T-cell (primary cell): Measurements from ENCODE around the gene SSC4D. TPM values are rescaled to one million over a fixed set of nuclear protein-coding genes. Genes with fewer than 3 reads are reported as not detected.
"Not testable (repeated sequence)": the region's sequence is repeated elsewhere in the genome, so short reads cannot be mapped to it uniquely, and the experiment has no call there.

ENCODE experiments used
- ATAC-seq, 4 experiments: fragments of 200-7000 bp in 3 of 4; fragments of 150-1000 bp in 1 of 4; cut with Tn5 transposase; replicated peaks in 1 of 4; 1 replicate in 3 of 4; 2 replicates in 1 of 4; pipeline ENCODE4 v1.10.0; 2021; ENCODE audit warnings: moderate library complexity in 3 of 4, mild to moderate bottlenecking in 2 of 4, moderate number of reproducible peaks in 1 of 4
- CTCF ChIA-PET, 2 donors: fragments of 300-600 bp; sonication (Branson Sonifier 250); formaldehyde crosslinking; loops; one replicate each; lab custom pipeline; 2022; ENCODE audit warnings: antibody characterized with exemption in 2 of 2; lab: Charles Lee
- POLR2A ChIA-PET, 2 donors: fragments of 300-600 bp; sonication (Branson Sonifier 250); formaldehyde crosslinking; loops; one replicate each; lab custom pipeline; 2022; ENCODE audit warnings: antibody characterized with exemption in 2 of 2; lab: Charles Lee
- DNase-seq, 35 experiments: peaks; one replicate each; pipeline versions ENCODE4 v3.0.0 to v3.0.0-alpha.2; 2013 to 2023
- H3K27ac ChIP-seq: one replicate; pipeline ENCODE4 v1.5.1; 2013; ENCODE audit warnings: low read length
- H3K27me3 ChIP-seq, 2 experiments: replicated peaks in 1 of 2; 1 replicate in 1 of 2; 2 replicates in 1 of 2; pipeline versions ENCODE4 v1.6.1 to v1.7.0; 2013; ENCODE audit warnings: low read length in 1 of 2, mixed read lengths in 1 of 2; ENCODE audit not compliant: control insufficient read depth in 2 of 2, insufficient read depth in 2 of 2; ENCODE audit errors: extremely low read depth in 1 of 2
- H3K36me3 ChIP-seq, 2 donors: 1 replicate in 1 of 2; 2 replicates in 1 of 2; pipeline versions ENCODE4 v1.6.1 to v1.7.0; 2013; ENCODE audit warnings: low read length in 1 of 2; ENCODE audit not compliant: control insufficient read depth in 2 of 2, insufficient read depth in 1 of 2; ENCODE audit errors: extremely low read depth in 1 of 2
- H3K4me1 ChIP-seq, 2 experiments: 1 replicate in 1 of 2; 2 replicates in 1 of 2; pipeline versions ENCODE4 v1.6.1 to v1.7.0; 2013; ENCODE audit warnings: low read length in 2 of 2, mixed read lengths in 1 of 2; ENCODE audit not compliant: insufficient read depth in 2 of 2, control insufficient read depth in 1 of 2; ENCODE audit errors: extremely low read depth in 1 of 2
- H3K4me3 ChIP-seq, 2 donors: 1 replicate in 1 of 2; 2 replicates in 1 of 2; pipeline versions ENCODE4 v1.5.1 to v1.7.0; 2013; ENCODE audit warnings: mild to moderate bottlenecking in 2 of 2, low read length in 1 of 2, moderate library complexity in 1 of 2; ENCODE audit not compliant: control insufficient read depth in 1 of 2; ENCODE audit errors: extremely low read depth in 1 of 2
- H3K9me3 ChIP-seq: 2 replicates; pipeline ENCODE4 v1.7.0; 2013
- H3K27ac Mint-ChIP-seq, 2 donors: one replicate each; pipeline ENCODE4 v1.8.0; 2020 to 2021; ENCODE audit warnings: mild to moderate bottlenecking in 2 of 2, mixed read lengths in 2 of 2
- H3K27me3 Mint-ChIP-seq, 2 donors: one replicate each; pipeline ENCODE4 v1.8.0; 2021 to 2022; ENCODE audit warnings: mixed read lengths in 2 of 2
- H3K36me3 Mint-ChIP-seq: one replicate; pipeline ENCODE4 v1.8.0; 2021; ENCODE audit warnings: mixed read lengths
- H3K4me1 Mint-ChIP-seq, 3 donors: one replicate each; pipeline ENCODE4 v1.8.0; 2020 to 2022; ENCODE audit warnings: mixed read lengths in 3 of 3, mild to moderate bottlenecking in 1 of 3
- H3K4me3 Mint-ChIP-seq, 3 donors: one replicate each; pipeline ENCODE4 v1.8.0; 2020 to 2022; ENCODE audit warnings: mild to moderate bottlenecking in 3 of 3, mixed read lengths in 3 of 3, moderate library complexity in 3 of 3
- H3K9me3 Mint-ChIP-seq, 3 donors: one replicate each; pipeline ENCODE4 v1.8.0; 2020 to 2022; ENCODE audit warnings: mixed read lengths in 3 of 3
- WGBS: methylation state at CpG from one replicate; pipeline ENCODE4 v1.1.5; 2013; ENCODE audit warnings: missing lambda C conversion rate; ENCODE audit not compliant: insufficient coverage; 5-methylcytosine and 5-hydroxymethylcytosine counted together
- total RNA-seq, 35 experiments: library from RNA in 6 of 35; stranded (reverse) in 6 of 35; fragments of 120-200 nt in 1 of 35; gene quantifications; one replicate each; pipeline versions ENCODE4 v1.2.1 to v1.2.4 and lab custom pipeline; 2013 to 2026

SSC4D gene
- total RNA-seq, 5 donors from 2014 or later (not counting 1 experiment from before 2014, with no cell fraction given), result 0.20 to 0.76 (median 0.28) TPM; not detected in 2

DNA sequence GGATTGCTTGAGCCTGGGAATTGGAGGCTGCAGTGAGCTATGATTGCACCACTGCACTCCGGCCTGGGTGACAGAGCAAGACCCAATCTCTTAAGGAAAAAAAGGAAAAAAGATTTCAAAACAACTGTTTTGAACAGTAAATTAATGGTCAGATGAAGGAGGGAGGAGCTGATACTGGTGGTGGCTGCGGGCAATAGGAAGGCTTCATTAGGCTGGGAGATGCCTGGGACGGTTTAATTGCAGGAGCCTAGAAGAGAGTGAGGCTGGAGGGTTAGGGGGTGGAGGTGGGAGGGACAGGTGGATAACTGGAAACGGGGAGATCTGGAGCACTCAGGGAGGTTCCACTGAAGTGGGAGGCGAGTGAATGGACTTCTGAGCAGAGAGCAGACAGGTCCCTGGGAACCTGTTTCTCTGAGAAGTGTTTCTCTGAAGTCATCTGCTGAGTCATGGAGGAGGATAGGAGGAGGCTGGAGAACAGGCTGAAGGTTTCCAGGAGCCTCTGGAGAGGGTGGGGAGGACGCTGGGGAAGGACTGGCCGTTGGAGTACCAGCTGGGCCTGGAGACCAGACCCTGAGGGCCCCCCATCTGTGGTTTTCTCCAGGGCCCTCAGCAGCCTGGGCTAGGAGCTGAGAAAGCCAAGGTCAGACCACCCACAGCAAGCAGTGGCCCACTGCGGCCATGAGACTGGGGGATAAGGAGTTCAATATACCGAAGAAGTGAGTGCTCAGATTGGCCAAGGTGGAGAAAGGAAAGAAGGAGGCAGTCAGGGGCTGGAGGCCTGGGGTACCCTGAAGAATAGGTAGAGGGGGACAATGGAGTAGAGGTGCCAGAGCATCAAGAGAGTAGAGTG lies 36.3 kb downstream of the SSC4D start:
- H3K27ac ChIP-seq, result no peak overlapping the region
- Mint-ChIP-seq H3K27ac (no peak overlapping the region), H3K4me3 (no peak overlapping the region), H3K4me1 (no peaks in the 10 kb centered on the region), H3K36me3 (no peaks in the 10 kb centered on the region), H3K27me3 (peaks cover 3 to 12% of the 10 kb centered on the region in 2 donors), H3K9me3 (no peaks in the 10 kb centered on the region)
- H3K4me1 ChIP-seq, result no peaks in the 10 kb centered on the region
- ChIA-PET CTCF (interaction anchor here (0.6 to 0.7 kb wide), 3 partner anchors 10 to 1062 kb away, joined by 3 to 6 read pairs (median 5); no protein-coding TSS in a partner anchor), POLR2A (interaction anchor here in 1 of 2 donors (0.7 kb wide), 1 partner anchor 13 kb away, joined by 4 read pairs; no protein-coding TSS in a partner anchor)
- no peaks in the 10 kb centered on the region for H3K9me3 ChIP-seq
- no peak for ATAC-seq
- WGBS, result 57% methylated on average over 5 of the region's 9 CpGs
- H3K36me3 ChIP-seq, result no peaks in the 10 kb centered on the region
- no peak for DNase-seq
- H3K4me3 ChIP-seq, result no peak overlapping the region
- H3K27me3 ChIP-seq, result peaks cover 0 to 50% of the 10 kb centered on the region in 2 experiments

DNA sequence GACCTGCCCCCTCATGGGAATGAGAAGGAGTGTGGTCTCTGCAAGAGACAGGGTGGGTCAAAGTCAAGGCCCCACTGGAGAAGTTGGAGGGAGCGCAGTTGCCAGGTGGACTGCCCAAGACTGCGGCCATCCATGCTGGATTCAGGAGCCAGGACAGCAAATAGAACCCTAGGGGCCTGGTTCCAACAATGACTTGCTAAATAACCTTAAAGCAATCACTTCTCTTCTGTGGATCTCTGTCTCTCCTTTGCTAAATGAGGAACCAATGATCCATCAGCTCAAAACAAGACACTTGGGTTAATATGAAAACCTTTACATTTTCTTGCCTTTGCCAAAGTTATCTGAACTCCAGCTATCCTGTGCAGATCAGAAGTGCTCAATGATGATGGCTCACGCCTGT lies 38.1 kb downstream of the SSC4D start:
- Mint-ChIP-seq H3K4me3 (no peak overlapping the region), H3K27me3 (peaks cover 3 to 13% of the 10 kb centered on the region in 2 donors), H3K36me3 (no peaks in the 10 kb centered on the region), H3K27ac (no peak overlapping the region), H3K9me3 (no peaks in the 10 kb centered on the region), H3K4me1 (no peaks in the 10 kb centered on the region)
- 92% methylated on average over 2 of the region's 3 CpGs for WGBS
- no peak for DNase-seq
- peaks cover 0 to 54% of the 10 kb centered on the region in 2 experiments for H3K27me3 ChIP-seq
- CTCF ChIA-PET, result interaction anchor here in 1 of 2 donors (0.7 kb wide), 1 partner anchor 55 kb away, joined by 3 read pairs; no protein-coding TSS in a partner anchor
- POLR2A ChIA-PET, result no interaction called here
- ATAC-seq, result no peak
- H3K36me3 ChIP-seq, result no peaks in the 10 kb centered on the region
- H3K9me3 ChIP-seq, result no peaks in the 10 kb centered on the region
- no peaks in the 10 kb centered on the region for H3K4me1 ChIP-seq
- no peak overlapping the region for H3K4me3 ChIP-seq
- no peak overlapping the region for H3K27ac ChIP-seq

DNA sequence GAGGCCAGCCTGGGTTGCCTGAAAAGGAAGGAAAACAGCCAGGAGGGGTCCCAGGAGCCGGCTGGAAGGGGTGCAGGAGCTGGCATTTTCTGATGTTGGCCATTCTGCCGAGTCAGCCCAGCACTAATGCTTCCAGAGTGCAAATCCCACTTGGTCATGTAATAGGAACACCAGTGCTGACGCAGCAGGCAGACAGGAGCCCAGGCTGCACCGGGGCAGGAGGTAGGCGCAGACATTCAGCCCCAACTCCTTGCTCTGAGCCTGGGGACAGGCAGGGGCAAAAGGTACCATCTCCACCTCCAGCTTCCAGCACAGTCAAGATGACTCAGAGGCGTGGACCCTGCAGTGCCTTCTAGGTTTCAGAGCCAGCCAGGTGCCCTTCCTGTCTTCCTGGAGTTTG lies 40.5 kb downstream of the SSC4D start:
- H3K36me3 ChIP-seq, result no peaks in the 10 kb centered on the region
- Mint-ChIP-seq H3K36me3 (no peaks in the 10 kb centered on the region), H3K27me3 (peaks cover 3 to 13% of the 10 kb centered on the region in 2 donors), H3K4me3 (no peak overlapping the region), H3K27ac (no peak overlapping the region), H3K4me1 (peaks cover 8 to 10% (median 10%) of the 10 kb centered on the region in 3 donors), H3K9me3 (no peaks in the 10 kb centered on the region)
- peaks cover 0 to 51% of the 10 kb centered on the region in 2 experiments for H3K27me3 ChIP-seq
- WGBS, result 88% methylated on average over 2 of the region's 6 CpGs
- H3K9me3 ChIP-seq, result no peaks in the 10 kb centered on the region
- CTCF ChIA-PET, result no interaction called here
- H3K4me3 ChIP-seq, result no peak overlapping the region
- peaks cover 0 to 8% of the 10 kb centered on the region in 2 experiments for H3K4me1 ChIP-seq
- no peak for ATAC-seq
- no peak for DNase-seq
- no peak overlapping the region for H3K27ac ChIP-seq
- POLR2A ChIA-PET, result no interaction called here

DNA sequence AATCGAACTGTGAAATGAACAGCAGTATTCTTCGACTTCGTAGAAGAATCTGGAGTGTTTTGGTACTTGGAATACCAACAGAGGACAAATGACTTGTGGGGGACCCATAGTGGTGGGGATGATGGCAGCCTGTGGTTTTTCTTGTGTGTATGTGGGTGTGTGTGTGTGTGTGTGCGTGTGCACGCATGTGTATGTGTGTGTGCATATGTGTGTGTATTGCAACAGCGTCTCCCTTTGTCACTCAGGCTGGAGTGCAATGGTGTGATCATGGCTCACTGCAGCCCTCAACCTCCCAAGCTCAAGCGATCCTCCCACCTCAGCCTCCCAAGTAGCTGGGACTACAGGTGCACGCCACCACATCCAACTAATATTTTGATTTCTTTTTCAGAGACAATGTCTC lies 41.3 kb downstream of the SSC4D start:
- no peak for DNase-seq
- Mint-ChIP-seq H3K27ac (no peak overlapping the region), H3K36me3 (no peaks in the 10 kb centered on the region), H3K4me1 (peaks cover 10 to 13% (median 12%) of the 10 kb centered on the region in 3 donors), H3K9me3 (no peaks in the 10 kb centered on the region), H3K27me3 (peaks cover 3 to 13% of the 10 kb centered on the region in 2 donors), H3K4me3 (no peak overlapping the region)
- Histone ChIP-seq H3K9me3 (no peaks in the 10 kb centered on the region), H3K4me3 (no peak overlapping the region), H3K27ac (no peak overlapping the region), H3K36me3 (no peaks in the 10 kb centered on the region), H3K4me1 (peaks cover 0 to 10% of the 10 kb centered on the region in 2 experiments), H3K27me3 (peaks cover 0 to 46% of the 10 kb centered on the region in 2 experiments)
- POLR2A ChIA-PET, result interaction anchor here in 1 of 2 donors (0.6 kb wide), 1 partner anchor 159 kb away, joined by 4 read pairs; no protein-coding TSS in a partner anchor
- CTCF ChIA-PET, result no interaction called here
- no peak for ATAC-seq
- WGBS, result 95% methylated on average over 4 of the region's 8 CpGs

DNA sequence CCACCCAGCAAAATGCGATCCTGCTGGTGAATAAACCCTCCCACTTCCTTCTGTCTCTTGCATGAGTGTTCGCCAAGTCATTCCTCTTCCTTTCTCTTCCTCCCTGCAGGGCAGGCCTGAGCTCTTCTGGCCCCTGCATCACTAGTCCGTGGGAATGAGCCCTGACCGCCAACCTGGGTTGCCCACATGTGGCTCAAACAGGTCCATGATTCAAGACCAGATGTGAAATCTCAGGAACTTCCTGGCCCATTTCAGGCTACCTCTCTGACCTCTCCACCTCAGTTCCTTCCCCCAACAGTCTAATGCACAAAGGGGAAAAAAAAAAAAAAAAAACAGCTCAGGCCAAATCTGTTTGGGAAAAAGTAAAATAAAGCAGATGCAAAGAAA lies 45.3 kb downstream of the SSC4D start:
- Histone ChIP-seq H3K4me1 (peaks cover 5 to 15% of the 10 kb centered on the region in 2 experiments), H3K36me3 (no peaks in the 10 kb centered on the region), H3K27me3 (peaks cover 0 to 14% of the 10 kb centered on the region in 2 experiments), H3K27ac (no peak overlapping the region), H3K9me3 (no peaks in the 10 kb centered on the region), H3K4me3 (no peak overlapping the region)
- POLR2A ChIA-PET, result interaction anchor here in 1 of 2 donors (0.6 kb wide), 1 partner anchor 30 kb away, joined by 6 read pairs; no protein-coding TSS in a partner anchor
- peaks cover 13 to 19% (median 16%) of the 10 kb centered on the region in 3 donors for H3K4me1 Mint-ChIP-seq
- DNase-seq, result no peak
- ATAC-seq, result no peak
- peak overlapping the region in 1 of 2 donors; percentile 75 for H3K27ac Mint-ChIP-seq
- 36% methylated on average over 4 of the region's 4 CpGs for WGBS
- CTCF ChIA-PET, result interaction anchor here in 1 of 2 donors (0.6 to 1.3 kb wide), 3 partner anchors 29 to 69 kb away, joined by 3 to 12 read pairs (median 5); no protein-coding TSS in a partner anchor
- no peaks in the 10 kb centered on the region for H3K36me3 Mint-ChIP-seq
- H3K4me3 Mint-ChIP-seq, result peak overlapping the region in 1 of 3 donors; percentile 49
- H3K9me3 Mint-ChIP-seq, result no peaks in the 10 kb centered on the region
- H3K27me3 Mint-ChIP-seq, result peaks cover 0 to 2% of the 10 kb centered on the region in 2 donors

DNA sequence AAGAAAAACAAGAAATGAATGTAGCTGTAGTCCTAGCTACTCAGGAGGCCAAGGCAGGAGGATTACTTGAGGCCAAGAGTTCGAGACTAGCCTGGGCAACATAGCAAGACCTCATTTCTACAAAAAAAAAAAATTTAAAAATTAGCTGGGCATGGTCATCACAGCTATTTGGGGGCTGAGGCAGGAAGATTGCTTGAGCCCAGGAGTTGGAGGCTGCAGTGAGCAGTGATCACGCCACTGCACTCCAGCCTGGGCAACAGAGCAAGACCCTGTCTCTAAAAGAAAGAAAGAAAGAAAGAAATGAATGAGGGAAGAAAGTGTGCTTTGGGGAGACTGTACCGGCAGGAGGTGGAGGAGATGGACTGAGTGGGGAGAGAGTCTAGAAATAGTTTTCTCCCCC lies 45.7 kb downstream of the SSC4D start:
- peaks cover 13 to 19% (median 16%) of the 10 kb centered on the region in 3 donors for H3K4me1 Mint-ChIP-seq
- ATAC-seq, H3K27ac ChIP-seq, H3K36me3 Mint-ChIP-seq, H3K27me3 Mint-ChIP-seq, H3K27ac Mint-ChIP-seq, H3K36me3 ChIP-seq, DNase-seq, H3K27me3 ChIP-seq, H3K9me3 ChIP-seq, H3K4me3 ChIP-seq, H3K4me3 Mint-ChIP-seq, H3K9me3 Mint-ChIP-seq: not testable (repeated sequence)
- POLR2A ChIA-PET, result interaction anchor here in 1 of 2 donors (0.6 kb wide), 1 partner anchor 14 kb away, joined by 3 read pairs; no protein-coding TSS in a partner anchor
- peaks cover 5 to 15% of the 10 kb centered on the region in 2 experiments for H3K4me1 ChIP-seq
- 75% methylated on average over 1 of the region's 3 CpGs for WGBS
- CTCF ChIA-PET, result interaction anchor here in 1 of 2 donors (0.6 kb wide), 1 partner anchor 69 kb away, joined by 12 read pairs; no protein-coding TSS in a partner anchor
